ENCODE measurements around the gene STRBP. TPM values are rescaled to one million over a fixed set of nuclear protein-coding genes. Genes with fewer than 3 reads are reported as not detected.
A peak's percentile ranks its signal among the peaks of the same experiment; 100 is the strongest.
"Not testable (repeated sequence)": the region's sequence is repeated elsewhere in the genome, so short reads cannot be mapped to it uniquely, and the experiment has no call there.

The STRBP gene
- total RNA-seq, 1 experiment from 2014 or later: 14.5 TPM

GRCh38 chr9:123196124-123196523, 72.3 kb downstream of the STRBP start:
- no peak for DNase-seq (ENCODE audit: low read depth)

GRCh38 chr9:123194023-123194422, 74.4 kb downstream of the STRBP start:
- DNase-seq (ENCODE audit: low read depth): no peak

- no peak for DNase-seq (ENCODE audit: low read depth)
Observed at GRCh38 chr9:123191680-123192079, 76.7 kb downstream of the STRBP start.

GRCh38 chr9:123191260-123191659, 77.1 kb downstream of the STRBP start:
- DNase-seq (ENCODE audit: low read depth): no peak

- no peak for DNase-seq (ENCODE audit: low read depth)
Observed at GRCh38 chr9:123187131-123187530, 81.3 kb downstream of the STRBP start.

GRCh38 chr9:123186029-123186428, 82.4 kb downstream of the STRBP start:
- DNase-seq (ENCODE audit: low read depth): not testable (repeated sequence)

GRCh38 chr9:123176949-123177348, 91.4 kb downstream of the STRBP start:
- no peak for DNase-seq (ENCODE audit: low read depth)

GRCh38 chr9:123175854-123176629, 92.3 kb downstream of the STRBP start:
- peak; percentile 14 for DNase-seq (ENCODE audit: low read depth)

- no peak for DNase-seq (ENCODE audit: low read depth)
Observed at GRCh38 chr9:123174887-123175518, 93.4 kb downstream of the STRBP start.

GRCh38 chr9:123174079-123174478, 94.3 kb downstream of the STRBP start:
- no peak for DNase-seq (ENCODE audit: low read depth)

- no peak for DNase-seq (ENCODE audit: low read depth)
Observed at GRCh38 chr9:123169926-123170325, 98.5 kb downstream of the STRBP start.

- DNase-seq (ENCODE audit: low read depth): no peak
Observed at GRCh38 chr9:123168586-123168985, 99.8 kb downstream of the STRBP start.

- DNase-seq (ENCODE audit: low read depth): no peak
Observed at GRCh38 chr9:123167474-123167873, 100.9 kb downstream of the STRBP start.

GRCh38 chr9:123165813-123166212, 102.6 kb downstream of the STRBP start:
- DNase-seq (ENCODE audit: low read depth): no peak

- DNase-seq (ENCODE audit: low read depth): no peak
Observed at GRCh38 chr9:123164285-123164684, 104.1 kb downstream of the STRBP start.

- no peak for DNase-seq (ENCODE audit: low read depth)
Observed at GRCh38 chr9:123162791-123163345, 105.5 kb downstream of the STRBP start.

GRCh38 chr9:123162360-123162759, 106.0 kb downstream of the STRBP start:
- DNase-seq (ENCODE audit: low read depth): no peak

- no peak for DNase-seq (ENCODE audit: low read depth)
Observed at GRCh38 chr9:123157221-123157620, 111.2 kb downstream of the STRBP start.

- peak; percentile 7 for DNase-seq (ENCODE audit: low read depth)
Observed at GRCh38 chr9:123150708-123151503, 117.5 kb downstream of the STRBP start.

GRCh38 chr9:123149067-123149466, 119.3 kb downstream of the STRBP start:
- DNase-seq (ENCODE audit: low read depth): no peak

- no peak for DNase-seq (ENCODE audit: low read depth)
Observed at GRCh38 chr9:123138163-123138562, 130.2 kb downstream of the STRBP start.

GRCh38 chr9:123135430-123135829, 133.0 kb downstream of the STRBP start:
- no peak for DNase-seq (ENCODE audit: low read depth)
